Stimulated activated CD4-positive, alpha-beta T cell treated with anti-CD3 and anti-CD28 coated beads, TNF-alpha, amount 100 ng/mL, for 1 hour (primary cell): ENCODE data around the gene GABRG2.
"Not testable (repeated sequence)": the region's sequence is repeated elsewhere in the genome, so short reads cannot be mapped to it uniquely, and the experiment has no call there.

Experiments
- DNase-seq, 3 donors: peaks; one replicate each; pipeline ENCODE4 v3.0.0-alpha.2; 2020; ENCODE audit warnings: low read depth in 3 of 3, low spot score in 1 of 3

GABRG2 gene

GRCh38 chr5:162067655-162068411 lies at the start of gene GABRG2:
TSS of gene GABRG2 (plus strand) at chr5:162067773. CDS start at chr5:162068000, 227 bp downstream.
- DNase-seq = no peak

GRCh38 chr5:162025312-162025711 lies 42.3 kb upstream of the GABRG2 start:
- no peak for DNase-seq

DNA sequence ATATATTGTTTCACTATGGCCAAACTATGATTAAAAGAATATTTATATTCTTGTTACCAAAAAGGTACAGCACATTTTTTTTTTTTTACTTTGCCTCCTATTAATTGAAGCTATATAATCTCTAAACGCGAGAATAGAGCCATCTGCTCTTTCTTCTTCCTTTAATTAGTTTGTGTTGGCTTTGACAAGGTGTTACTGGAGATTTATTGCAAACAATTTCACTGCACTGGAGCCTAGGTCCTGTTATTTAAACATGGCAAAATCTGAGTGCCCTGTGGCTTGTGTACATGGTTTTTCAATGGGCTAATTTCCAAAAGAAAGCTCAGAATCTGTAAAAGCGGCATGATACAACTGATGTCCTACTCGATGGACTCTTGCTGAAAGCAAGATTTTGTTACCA lies 40.8 kb upstream of the GABRG2 start:
- no peak for DNase-seq

DNA sequence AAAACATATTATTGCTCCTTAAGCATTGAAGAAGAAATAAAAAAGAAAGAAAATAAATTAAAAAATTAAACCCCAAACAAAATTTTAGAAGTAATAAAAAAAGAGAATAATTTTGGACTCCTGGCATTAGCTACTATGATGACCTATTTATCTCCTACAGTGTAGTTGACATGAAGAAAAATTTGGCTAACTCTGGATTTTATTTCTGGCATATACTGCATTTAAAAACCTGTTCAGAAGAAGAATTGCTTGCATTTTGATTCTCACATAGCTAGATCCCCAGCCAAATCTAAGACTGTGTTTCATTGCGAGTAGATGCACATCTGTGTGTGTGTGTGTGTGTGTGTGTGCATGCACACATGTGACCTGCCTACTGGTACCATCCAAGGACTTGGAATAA lies 30.1 kb upstream of the GABRG2 start:
- no peak for DNase-seq

- no peak for DNase-seq
Observed at GRCh38 chr5:162047279-162047678, 20.3 kb upstream of the GABRG2 start.

DNA sequence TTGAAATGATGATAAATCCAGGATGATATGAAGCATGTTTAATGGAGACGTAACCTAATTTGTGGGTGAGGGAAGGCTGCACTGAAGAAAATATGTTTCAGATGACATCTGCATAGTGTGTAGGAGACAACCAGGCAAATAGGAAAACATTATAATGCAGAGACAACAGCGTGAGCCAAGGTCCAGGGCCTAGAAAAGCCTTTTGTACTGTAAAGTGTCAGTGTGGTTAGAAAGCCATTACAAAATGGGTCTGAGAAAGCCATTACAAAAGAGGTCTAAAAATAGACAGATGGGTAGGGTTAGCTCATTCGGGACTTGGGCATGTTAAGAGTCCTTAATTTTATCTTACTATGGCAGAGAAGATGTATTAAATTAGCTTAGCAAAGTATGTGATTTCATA lies 14.9 kb upstream of the GABRG2 start:
- DNase-seq = no peak

DNA sequence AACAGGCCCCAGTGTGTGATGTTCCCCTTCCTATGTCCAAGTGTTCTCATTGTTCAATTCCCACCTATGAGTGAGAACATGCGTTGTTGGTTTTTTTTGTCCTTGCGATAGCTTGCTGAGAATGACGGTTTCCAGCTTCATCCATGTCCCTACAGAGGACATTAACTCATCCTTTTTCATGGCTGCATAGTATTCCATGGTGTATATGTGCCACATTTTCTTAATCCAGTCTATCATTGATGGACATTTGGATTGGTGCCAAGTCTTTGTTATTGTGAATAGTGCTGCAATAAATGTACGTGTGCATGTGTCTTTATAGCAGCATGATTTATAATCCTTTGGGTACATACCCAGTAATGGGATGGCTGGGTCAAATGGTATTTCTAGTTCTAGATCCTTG lies 12.5 kb upstream of the GABRG2 start:
- not testable (repeated sequence) for DNase-seq

- DNase-seq = no peak
Observed at GRCh38 chr5:162067162-162067561, 411 bp upstream of the GABRG2 start.

DNA sequence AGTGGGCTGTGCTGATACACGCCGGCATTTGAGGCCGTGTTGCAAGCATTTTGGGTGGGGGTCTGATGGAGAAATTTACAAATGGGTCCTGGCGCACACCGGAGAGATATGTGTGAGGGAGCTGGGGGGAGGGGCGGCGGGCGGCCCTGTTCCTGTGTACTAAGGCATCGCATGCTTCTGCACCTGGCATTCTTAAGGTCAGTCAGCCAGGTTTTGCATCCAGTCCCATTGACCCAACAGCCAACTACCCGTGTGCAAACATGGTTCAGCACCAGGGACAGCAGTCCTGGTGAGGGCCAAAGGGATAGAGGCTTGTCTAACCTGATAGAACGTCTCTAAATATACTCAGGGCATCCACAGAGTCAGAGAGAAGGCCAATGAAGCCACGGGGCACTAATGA lies 839 bp downstream of the GABRG2 start:
- no peak for DNase-seq

DNA sequence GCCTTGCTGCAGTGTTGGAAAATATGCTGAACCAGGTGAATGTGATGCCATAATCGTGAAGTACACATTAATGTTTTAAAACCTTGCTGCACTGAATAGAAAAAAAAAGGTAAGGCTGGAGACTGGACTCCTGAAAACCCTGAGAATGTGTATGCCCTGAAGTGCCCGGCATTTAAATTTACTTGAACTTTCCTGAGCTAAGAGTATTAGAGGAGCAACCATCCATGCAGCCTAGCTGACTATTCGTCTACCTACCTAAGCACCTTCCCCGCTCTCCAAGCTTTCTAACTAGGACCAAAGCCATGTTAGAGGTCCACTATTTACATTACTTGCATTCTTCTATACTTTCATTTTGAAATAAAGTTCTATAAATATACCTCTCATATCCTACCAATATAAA lies 1.4 kb downstream of the GABRG2 start:
- DNase-seq = no peak

DNA sequence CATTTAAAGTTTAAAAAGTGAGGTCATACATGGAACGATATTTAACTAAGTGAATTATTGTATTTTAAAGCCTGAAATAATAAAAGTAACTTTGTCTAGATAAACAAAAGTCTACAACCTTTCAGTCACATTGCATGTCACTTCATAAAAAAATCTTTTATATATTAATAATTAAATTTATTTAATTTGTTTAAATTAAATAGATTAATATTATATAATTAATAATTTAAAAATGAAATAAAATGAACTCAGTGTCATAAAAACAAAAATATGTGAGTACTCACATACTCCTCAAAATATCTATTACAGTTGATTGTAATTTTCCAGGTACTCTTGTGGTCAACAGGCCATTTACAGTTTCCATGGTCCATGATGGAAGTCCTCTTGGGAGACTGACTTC lies 11.2 kb downstream of the GABRG2 start:
- DNase-seq = no peak

- DNase-seq = no peak
Observed at GRCh38 chr5:162091336-162091735, 23.8 kb downstream of the GABRG2 start.

- DNase-seq = no peak
Observed at GRCh38 chr5:162096448-162096847, 28.9 kb downstream of the GABRG2 start.

GRCh38 chr5:162107591-162107990 lies 40.0 kb downstream of the GABRG2 start:
- DNase-seq = no peak

DNA sequence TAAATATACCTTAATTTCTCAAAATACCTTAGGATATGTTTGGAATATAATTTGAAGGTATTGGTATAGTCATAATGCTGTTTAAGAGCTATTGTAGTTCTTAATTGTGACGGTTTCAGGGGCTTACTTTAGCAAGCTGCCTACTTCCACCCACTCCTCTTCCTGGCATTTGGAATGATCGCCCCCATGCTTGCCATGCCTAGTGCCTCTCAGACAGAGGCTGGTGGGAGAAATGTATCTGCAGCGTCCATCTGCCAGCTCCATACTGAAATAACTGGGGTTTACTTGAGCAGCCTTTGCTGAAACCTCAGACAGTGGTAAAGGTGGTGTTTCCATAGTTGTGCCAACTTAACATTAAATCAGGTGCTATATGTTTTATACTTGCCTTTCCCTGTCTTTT lies 52.2 kb downstream of the GABRG2 start:
- no peak for DNase-seq

DNA sequence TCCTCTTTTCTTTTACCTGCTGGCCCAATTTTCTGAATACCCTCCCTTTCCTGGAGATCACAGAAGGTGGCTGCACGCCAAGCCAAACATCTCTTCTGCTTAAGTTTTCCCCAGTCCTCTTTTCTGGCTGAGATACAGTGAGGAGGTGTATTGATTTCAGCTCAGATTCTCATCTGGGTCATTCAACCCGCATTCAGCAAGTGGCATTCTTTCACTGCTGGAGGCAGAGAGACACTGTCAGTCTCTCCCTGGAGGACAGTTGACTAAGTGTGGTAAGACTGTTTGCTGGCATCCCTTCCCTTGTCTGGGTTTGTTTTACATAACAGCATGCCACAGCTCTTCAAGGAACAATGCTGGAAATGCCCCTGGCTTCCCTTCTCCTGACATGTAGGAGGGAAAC lies 60.5 kb downstream of the GABRG2 start:
- no peak for DNase-seq

DNA sequence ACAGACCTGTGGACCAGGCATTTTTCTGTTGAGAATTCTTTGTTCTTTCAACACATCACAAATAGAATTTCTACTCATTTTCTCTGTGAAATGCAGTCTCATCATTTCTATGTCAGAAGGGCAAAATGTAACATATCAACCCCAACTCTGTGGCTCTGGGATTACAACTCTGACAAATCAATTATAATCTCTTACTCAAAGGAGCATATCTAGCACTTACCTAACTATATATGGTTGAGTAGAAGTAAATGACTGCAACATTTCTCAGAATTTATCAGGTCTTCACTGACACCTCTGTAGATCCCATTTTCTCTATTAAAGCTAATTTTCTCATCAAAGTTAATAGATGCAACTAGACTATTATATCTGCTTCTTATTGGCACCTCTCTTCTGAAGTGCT lies 64.8 kb downstream of the GABRG2 start:
- no peak for DNase-seq

DNA sequence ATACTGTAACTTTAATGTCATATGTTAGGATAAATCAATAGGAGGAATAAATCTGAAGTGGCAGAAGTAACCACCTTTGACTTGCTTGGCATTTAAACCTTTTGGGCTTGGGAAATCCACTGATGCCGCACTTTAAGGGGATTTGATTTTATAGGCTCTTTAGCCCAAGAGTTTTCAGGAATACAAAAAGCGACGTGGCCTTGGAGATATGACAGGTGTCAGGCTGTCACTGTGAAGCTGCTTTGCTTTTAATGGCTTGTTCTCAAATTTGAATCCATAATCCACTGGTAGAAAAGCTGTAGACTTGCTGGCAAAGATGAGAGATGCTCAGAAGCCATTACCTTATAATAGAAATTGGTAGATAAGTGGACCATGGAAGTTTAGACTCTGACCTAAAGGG lies 71.6 kb downstream of the GABRG2 start:
- DNase-seq = no peak

GRCh38 chr5:162154242-162154641 lies 86.7 kb downstream of the GABRG2 start:
- no peak for DNase-seq

GRCh38 chr5:162160401-162160800 lies 92.8 kb downstream of the GABRG2 start:
- no peak for DNase-seq

DNA sequence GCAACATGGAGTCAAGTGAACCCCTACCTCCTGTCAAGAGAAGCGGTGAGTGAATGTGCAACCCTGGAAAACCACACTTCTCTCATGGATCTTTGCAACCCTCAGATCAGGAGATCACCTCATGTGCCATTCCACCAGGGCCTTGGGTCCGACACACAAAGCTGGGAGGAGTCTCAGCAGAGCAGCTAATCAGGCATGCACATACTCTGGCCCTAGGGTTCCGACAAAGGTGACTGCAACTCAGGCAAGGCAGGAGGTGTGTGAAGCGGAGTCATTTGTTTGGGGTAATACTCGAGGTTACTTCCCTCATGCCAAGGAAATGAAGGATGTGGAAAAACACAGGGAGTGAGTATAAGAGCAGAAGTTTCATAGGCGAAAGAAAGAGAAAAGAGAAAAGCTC lies 96.1 kb downstream of the GABRG2 start:
- DNase-seq = no peak

DNA sequence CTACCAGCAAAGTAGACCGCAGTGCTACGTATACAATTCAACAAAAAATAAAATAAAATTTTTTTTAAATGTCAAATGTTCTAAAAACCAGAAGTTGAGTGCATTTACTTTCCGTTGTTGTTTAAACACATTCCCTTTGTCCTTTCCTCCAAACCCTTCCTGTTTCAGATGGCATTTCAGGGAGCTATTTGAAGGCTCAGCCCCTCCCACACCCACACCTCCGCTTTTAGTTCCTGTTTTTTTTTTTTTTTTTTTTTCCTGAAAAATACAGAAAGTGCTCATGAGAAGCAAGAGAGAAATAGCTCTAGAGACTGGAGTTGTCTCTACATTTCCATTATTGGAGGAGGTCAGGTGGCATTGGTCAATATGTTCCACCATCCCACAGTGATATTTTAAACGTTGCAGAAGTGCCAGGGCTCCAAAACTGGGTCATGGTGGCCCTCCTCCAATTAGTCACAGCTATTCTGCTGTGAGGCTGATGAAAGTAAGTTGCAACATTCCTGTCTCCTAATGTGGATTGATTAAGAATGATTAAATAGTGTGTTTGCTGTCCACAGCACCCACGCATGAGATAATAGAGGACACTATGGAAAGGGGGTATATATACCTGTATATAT lies 106.9 kb downstream of the GABRG2 start:
- no peak for DNase-seq

DNA sequence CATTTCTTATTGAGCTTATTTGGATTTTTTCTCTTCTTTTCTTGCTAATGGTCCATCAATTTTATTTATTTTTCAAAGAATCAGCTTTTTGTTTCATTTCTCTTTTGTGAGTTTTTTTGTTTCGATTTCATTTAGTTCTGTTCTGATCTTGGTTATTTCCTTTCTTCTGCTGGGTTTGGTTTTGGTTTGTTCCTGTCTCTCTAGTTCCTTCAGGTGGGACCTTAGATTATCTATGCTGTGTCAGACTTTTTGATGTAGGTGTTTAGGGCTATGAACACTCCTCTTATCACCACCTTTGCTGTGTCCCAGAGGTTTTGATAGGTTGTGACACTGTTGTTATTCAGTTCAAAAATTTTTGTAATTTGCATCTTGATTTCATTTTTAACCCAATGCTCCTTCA lies 119.8 kb downstream of the GABRG2 start:
- no peak for DNase-seq
